IPS DF 4.7 (cell line): ENCODE results near the gene STUM.

Experiments
- DNase-seq: peaks from one replicate; pipeline ENCODE4 v3.0.0-alpha.2; 2013; ENCODE audit warnings: low spot score; ENCODE audit errors: extremely low read depth

STUM gene

GRCh38 chr1:226650236-226650841, 101.8 kb downstream of the STUM start:
- no peak for DNase-seq

GRCh38 chr1:226651041-226651731, 102.6 kb downstream of the STUM start:
- DNase-seq = no peak

- DNase-seq = no peak
Measured at GRCh38 chr1:226651732-226652105, 103.2 kb downstream of the STUM start.

- DNase-seq = no peak
Measured at GRCh38 chr1:226652613-226653012, 104.0 kb downstream of the STUM start.

- DNase-seq = no peak
Measured at GRCh38 chr1:226653311-226653921, 104.9 kb downstream of the STUM start.

- DNase-seq = peak; percentile 66
Measured at GRCh38 chr1:226654046-226654667, 105.6 kb downstream of the STUM start.

GRCh38 chr1:226654668-226655055, 106.1 kb downstream of the STUM start:
- DNase-seq = no peak

GRCh38 chr1:226655251-226656163, 106.9 kb downstream of the STUM start:
- no peak for DNase-seq

- DNase-seq = no peak
Measured at GRCh38 chr1:226656201-226656600, 107.6 kb downstream of the STUM start.

- no peak for DNase-seq
Measured at GRCh38 chr1:226656601-226657277, 108.2 kb downstream of the STUM start.

- no peak for DNase-seq
Measured at GRCh38 chr1:226657895-226658545, 109.5 kb downstream of the STUM start.

GRCh38 chr1:226658546-226659125, 110.1 kb downstream of the STUM start:
- DNase-seq = no peak
